H9 (cell line): Measurements from ENCODE around the gene FOLR2. TPM values are rescaled to one million over a fixed set of nuclear protein-coding genes. Genes with fewer than 3 reads are reported as not detected.

ENCODE experiments used
- DNase-seq: peaks from one replicate; pipeline ENCODE4 v3.0.0-alpha.2; 2017
- H2AFZ ChIP-seq: one replicate; pipeline ENCODE4 v1.6.1; 2013; ENCODE audit warnings: mild to moderate bottlenecking, low read length, control low read depth, moderate library complexity
- H2AK5ac ChIP-seq: 2 replicates; pipeline ENCODE4 v1.6.1; 2013; ENCODE audit warnings: low read length, control low read depth, mixed read lengths; ENCODE audit not compliant: insufficient read length
- H2BK120ac ChIP-seq: one replicate; pipeline ENCODE4 v1.6.1; 2013; ENCODE audit warnings: low read depth, mild to moderate bottlenecking, low read length, control low read depth, inconsistent platforms; ENCODE audit not compliant: poor library complexity, severe bottlenecking
- H2BK12ac ChIP-seq: 2 replicates; pipeline ENCODE4 v1.6.1; 2013; ENCODE audit warnings: low read length, control low read depth, mixed read lengths, low read depth; ENCODE audit not compliant: insufficient read length
- H2BK15ac ChIP-seq: 2 replicates; pipeline ENCODE4 v1.6.1; 2013; ENCODE audit warnings: low read depth, low read length, control low read depth
- H2BK20ac ChIP-seq: one replicate; pipeline ENCODE4 v1.6.1; 2013; ENCODE audit warnings: low read depth, mild to moderate bottlenecking, low read length, control low read depth, inconsistent platforms; ENCODE audit not compliant: poor library complexity, severe bottlenecking
- H2BK5ac ChIP-seq: 2 replicates; pipeline ENCODE4 v1.6.1; 2013; ENCODE audit warnings: low read length, control low read depth, mixed read lengths; ENCODE audit not compliant: insufficient read length
- H3K14ac ChIP-seq: 2 replicates; pipeline ENCODE4 v1.6.1; 2013; ENCODE audit warnings: low read length, control low read depth; ENCODE audit not compliant: insufficient read depth
- H3K18ac ChIP-seq: 2 replicates; pipeline ENCODE4 v1.6.1; 2013; ENCODE audit warnings: low read depth, mild to moderate bottlenecking, mixed read lengths, low read length, control low read depth; ENCODE audit not compliant: insufficient read length
- H3K23ac ChIP-seq: 2 replicates; pipeline ENCODE4 v1.6.1; 2013; ENCODE audit warnings: low read length, control low read depth, mixed read lengths, low read depth; ENCODE audit not compliant: insufficient read length
- H3K23me2 ChIP-seq: 2 replicates; pipeline ENCODE4 v1.6.1; 2013; ENCODE audit warnings: low read depth, mild to moderate bottlenecking, mixed read lengths, low read length, control low read depth; ENCODE audit not compliant: insufficient read length, poor library complexity, severe bottlenecking
- H3K27ac ChIP-seq: 2 replicates; pipeline ENCODE4 v1.5.1; 2013; ENCODE audit warnings: low read length, control low read depth, mixed read lengths, low read depth; ENCODE audit not compliant: insufficient read length
- H3K27me3 ChIP-seq: 2 replicates; pipeline ENCODE4 v1.6.1; 2013; ENCODE audit warnings: low read length, control low read depth, inconsistent platforms; ENCODE audit not compliant: insufficient read depth
- H3K4ac ChIP-seq: 2 replicates; pipeline ENCODE4 v1.6.1; 2013; ENCODE audit warnings: low read depth, mild to moderate bottlenecking, control low read depth, inconsistent platforms, low read length, moderate library complexity
- H3K4me1 ChIP-seq: 2 replicates; pipeline ENCODE4 v1.6.1; 2013; ENCODE audit warnings: low read length, control low read depth, inconsistent platforms; ENCODE audit not compliant: insufficient read depth
- H3K4me2 ChIP-seq: 2 replicates; pipeline ENCODE4 v1.6.1; 2013; ENCODE audit warnings: low read length, control low read depth, mixed read lengths; ENCODE audit not compliant: insufficient read length, insufficient read depth
- H3K56ac ChIP-seq: 2 replicates; pipeline ENCODE4 v1.6.1; 2013; ENCODE audit warnings: low read depth, mild to moderate bottlenecking, mixed read lengths, low read length, control low read depth; ENCODE audit not compliant: insufficient read length
- H3K79me1 ChIP-seq: 2 replicates; pipeline ENCODE4 v1.6.1; 2013; ENCODE audit warnings: low read depth, mild to moderate bottlenecking, moderate library complexity, low read length, control low read depth, inconsistent platforms; ENCODE audit not compliant: insufficient read depth, poor library complexity, severe bottlenecking
- H3K79me2 ChIP-seq: 2 replicates; pipeline ENCODE4 v1.6.1; 2013; ENCODE audit warnings: low read length, control low read depth, inconsistent platforms; ENCODE audit not compliant: insufficient read depth
- H3K9ac ChIP-seq: 2 replicates; pipeline ENCODE4 v1.6.1; 2013; ENCODE audit warnings: low read length, control low read depth, mixed read lengths; ENCODE audit not compliant: insufficient read length; ENCODE audit errors: extremely low read depth
- H3K9me3 ChIP-seq: one replicate; pipeline ENCODE4 v1.6.1; 2013; ENCODE audit warnings: low read depth, low read length, inconsistent platforms; ENCODE audit not compliant: control insufficient read depth
- H3T11ph ChIP-seq: one replicate; pipeline ENCODE4 v1.6.1; 2013; ENCODE audit warnings: mild to moderate bottlenecking, low read length, control low read depth, inconsistent platforms
- H4K20me1 ChIP-seq: one replicate; pipeline ENCODE4 v1.6.1; 2013; ENCODE audit not compliant: control insufficient read depth, insufficient read length, insufficient read depth
- H4K5ac ChIP-seq: 2 replicates; pipeline ENCODE4 v1.6.1; 2013; ENCODE audit warnings: low read depth, mild to moderate bottlenecking, mixed read lengths, low read length, control low read depth; ENCODE audit not compliant: insufficient read length
- H4K8ac ChIP-seq: replicated peaks from 2 replicates; pipeline ENCODE4 v1.6.1; 2013; ENCODE audit warnings: low read length, control low read depth, mixed read lengths, low read depth; ENCODE audit not compliant: insufficient read length
- H4K91ac ChIP-seq: 2 replicates; pipeline ENCODE4 v1.6.1; 2013; ENCODE audit warnings: low read depth, mild to moderate bottlenecking, moderate library complexity, mixed read lengths, low read length, control low read depth; ENCODE audit not compliant: insufficient read length
- H3K27ac Mint-ChIP-seq, 3 experiments: 2 replicates in 2 of 3; 3 replicates in 1 of 3; pipeline ENCODE4 v1.8.0; 2020 to 2021; ENCODE audit warnings: mixed read lengths in 3 of 3, mild to moderate bottlenecking in 1 of 3, moderate library complexity in 1 of 3
- H3K27me3 Mint-ChIP-seq: 2 replicates; pipeline ENCODE4 v1.8.0; 2021; ENCODE audit warnings: low read depth, mild to moderate bottlenecking, moderate library complexity, mixed read lengths
- H3K36me3 Mint-ChIP-seq, 3 experiments: 2 replicates in 2 of 3; 3 replicates in 1 of 3; pipeline ENCODE4 v1.8.0; 2020 to 2021; ENCODE audit warnings: low read depth in 3 of 3, mixed read lengths in 3 of 3; ENCODE audit not compliant: insufficient read depth in 1 of 3
- H3K4me1 Mint-ChIP-seq, 2 experiments: 2 replicates each; pipeline ENCODE4 v1.8.0; 2020; ENCODE audit warnings: mixed read lengths in 2 of 2
- H3K4me3 Mint-ChIP-seq, 2 experiments: 2 replicates in 1 of 2; 3 replicates in 1 of 2; pipeline ENCODE4 v1.8.0; 2020 to 2021; ENCODE audit warnings: mild to moderate bottlenecking in 2 of 2, mixed read lengths in 2 of 2, moderate library complexity in 1 of 2
- H3K9me3 Mint-ChIP-seq, 2 experiments: 2 replicates in 1 of 2; 3 replicates in 1 of 2; pipeline ENCODE4 v1.8.0; 2020; ENCODE audit warnings: mild to moderate bottlenecking in 2 of 2, mixed read lengths in 2 of 2, moderate library complexity in 1 of 2
- CTCF ChIP-seq: fragments of 200-600 bp; sonication (generic); conservative IDR thresholded peaks from 3 replicates; pipeline ENCODE4 v1.8.0; 2021; ENCODE audit warnings: antibody characterized with exemption, mild to moderate bottlenecking
- WGBS: extraction: QIAGEN DNeasy Blood & Tissue Kit; methylation state at CpG from one replicate; pipeline ENCODE4 v1.1.7; 2013; ENCODE audit warnings: missing lambda C conversion rate, low lambda C conversion rate, mixed read lengths; ENCODE audit not compliant: insufficient read length; ENCODE audit errors: extremely low coverage; 5-methylcytosine and 5-hydroxymethylcytosine counted together
- total RNA-seq: library from RNA; stranded (reverse); gene quantifications from 2 replicates; pipeline ENCODE4 v1.2.1, GENCODE V29; 2021

FOLR2 gene
- total RNA-seq, 1 experiment from 2014 or later: not detected

GRCh38 chr11:72174302-72175070 is 42.1 kb upstream of the FOLR2 start:
- Histone ChIP-seq H4K5ac (no peak overlapping the region), H3K56ac (no peak overlapping the region), H3T11ph (no peak overlapping the region), H2AFZ (no peak overlapping the region), H3K18ac (no peak overlapping the region), H3K23me2 (no peaks in the 10 kb centered on the region), H3K14ac (no peak overlapping the region), H3K4ac (no peak overlapping the region), H2BK5ac (no peak overlapping the region), H2AK5ac (no peak overlapping the region), H3K79me1 (no peaks in the 10 kb centered on the region), H2BK12ac (no peak overlapping the region), H3K4me2 (no peak overlapping the region), H4K91ac (no peak overlapping the region), H2BK15ac (no peak overlapping the region), H4K8ac (no peak overlapping the region), H3K4me1 (no peaks in the 10 kb centered on the region), H2BK20ac (no peak overlapping the region), H3K23ac (no peak overlapping the region), H3K9me3 (no peaks in the 10 kb centered on the region), H4K20me1 (no peaks in the 10 kb centered on the region), H2BK120ac (no peak overlapping the region), H3K27ac (no peak overlapping the region), H3K79me2 (no peaks in the 10 kb centered on the region), H3K27me3 (no peaks in the 10 kb centered on the region), H3K9ac (no peak overlapping the region)
- Mint-ChIP-seq H3K36me3 (no peaks in the 10 kb centered on the region), H3K27me3 (peaks cover 7% of the 10 kb centered on the region; the same call in 1 of the 2 replicates), H3K9me3 (no peaks in the 10 kb centered on the region; a peak in 1 of 5 replicates), H3K27ac (no peak overlapping the region), H3K4me3 (no peak overlapping the region), H3K4me1 (no peaks in the 10 kb centered on the region)
- TF ChIP-seq CTCF: no peak
- WGBS: no CpG with 5 or more reads among the region's 8 CpGs
- DNase-seq: no peak
